Measurements from ENCODE around the gene RSBN1.

RSBN1 gene

DNA sequence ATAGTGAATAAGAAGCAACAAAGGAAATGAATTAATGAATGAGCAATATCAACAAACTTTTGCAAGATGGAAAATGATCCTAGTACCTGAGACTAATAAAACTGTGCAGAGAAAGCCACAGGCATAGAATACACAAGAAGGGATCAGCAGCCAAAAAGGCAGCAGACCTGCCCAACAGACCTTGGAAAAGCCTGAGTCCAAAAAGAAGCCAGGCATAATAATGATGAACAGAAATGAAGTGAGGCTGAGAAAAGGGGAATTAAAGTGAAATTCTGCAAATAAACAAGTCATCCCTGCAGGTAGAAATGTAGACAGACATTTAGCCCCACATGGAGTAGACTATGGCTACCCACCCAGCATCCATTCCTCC, 42.7 kb downstream of the RSBN1 start:
- TF ChIP-seq, protein P1, sequence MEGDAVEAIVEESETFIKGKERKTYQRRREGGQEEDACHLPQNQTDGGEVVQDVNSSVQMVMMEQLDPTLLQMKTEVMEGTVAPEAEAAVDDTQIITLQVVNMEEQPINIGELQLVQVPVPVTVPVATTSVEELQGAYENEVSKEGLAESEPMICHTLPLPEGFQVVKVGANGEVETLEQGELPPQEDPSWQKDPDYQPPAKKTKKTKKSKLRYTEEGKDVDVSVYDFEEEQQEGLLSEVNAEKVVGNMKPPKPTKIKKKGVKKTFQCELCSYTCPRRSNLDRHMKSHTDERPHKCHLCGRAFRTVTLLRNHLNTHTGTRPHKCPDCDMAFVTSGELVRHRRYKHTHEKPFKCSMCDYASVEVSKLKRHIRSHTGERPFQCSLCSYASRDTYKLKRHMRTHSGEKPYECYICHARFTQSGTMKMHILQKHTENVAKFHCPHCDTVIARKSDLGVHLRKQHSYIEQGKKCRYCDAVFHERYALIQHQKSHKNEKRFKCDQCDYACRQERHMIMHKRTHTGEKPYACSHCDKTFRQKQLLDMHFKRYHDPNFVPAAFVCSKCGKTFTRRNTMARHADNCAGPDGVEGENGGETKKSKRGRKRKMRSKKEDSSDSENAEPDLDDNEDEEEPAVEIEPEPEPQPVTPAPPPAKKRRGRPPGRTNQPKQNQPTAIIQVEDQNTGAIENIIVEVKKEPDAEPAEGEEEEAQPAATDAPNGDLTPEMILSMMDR (IDR thresholded peaks at IDR 0.05; ENCODE audit: insufficient read depth, low read length, poor library complexity, severe bottlenecking) = no peak
- no peak for TF ChIP-seq EZH2phosphoT487 (conservative IDR thresholded peaks at IDR 0.05; ENCODE audit: low read length)
- H2AFZ ChIP-seq (ENCODE audit: low read depth, low read length, severe bottlenecking) = no peak overlapping the region
- no peaks in the 10 kb centered on the region for H3K9me3 ChIP-seq (ENCODE audit: insufficient read depth, low read length)
- H3K36me3 ChIP-seq (ENCODE audit: low read length) = peaks cover 39% of the 10 kb centered on the region
- H3K4me3 ChIP-seq (ENCODE audit: insufficient read depth, low read length, poor library complexity, severe bottlenecking) = no peak overlapping the region
- H4K20me1 ChIP-seq (ENCODE audit: low read depth, low read length) = no peaks in the 10 kb centered on the region
- H3F3A ChIP-seq (ENCODE audit: insufficient read depth) = 0 out of 2 replicates have a peak, but pooled peaks cover 2% of the 10 kb centered on the region
- no peaks in the 10 kb centered on the region for H3K27me3 ChIP-seq (ENCODE audit: low read length)
- no peaks in the 10 kb centered on the region for H3K79me2 ChIP-seq (ENCODE audit: insufficient read depth, low read length)
- H3K9ac ChIP-seq (ENCODE audit: low read length) = no peak overlapping the region
- H3K4me2 ChIP-seq (ENCODE audit: low read depth, low read length, poor library complexity, severe bottlenecking) = no peak overlapping the region
- no peak overlapping the region for H3K27ac ChIP-seq (ENCODE audit: low read depth, low read length)
- H3K9me2 ChIP-seq (replicated peaks; ENCODE audit: insufficient read depth, low read length) = no peaks in the 10 kb centered on the region

DNA sequence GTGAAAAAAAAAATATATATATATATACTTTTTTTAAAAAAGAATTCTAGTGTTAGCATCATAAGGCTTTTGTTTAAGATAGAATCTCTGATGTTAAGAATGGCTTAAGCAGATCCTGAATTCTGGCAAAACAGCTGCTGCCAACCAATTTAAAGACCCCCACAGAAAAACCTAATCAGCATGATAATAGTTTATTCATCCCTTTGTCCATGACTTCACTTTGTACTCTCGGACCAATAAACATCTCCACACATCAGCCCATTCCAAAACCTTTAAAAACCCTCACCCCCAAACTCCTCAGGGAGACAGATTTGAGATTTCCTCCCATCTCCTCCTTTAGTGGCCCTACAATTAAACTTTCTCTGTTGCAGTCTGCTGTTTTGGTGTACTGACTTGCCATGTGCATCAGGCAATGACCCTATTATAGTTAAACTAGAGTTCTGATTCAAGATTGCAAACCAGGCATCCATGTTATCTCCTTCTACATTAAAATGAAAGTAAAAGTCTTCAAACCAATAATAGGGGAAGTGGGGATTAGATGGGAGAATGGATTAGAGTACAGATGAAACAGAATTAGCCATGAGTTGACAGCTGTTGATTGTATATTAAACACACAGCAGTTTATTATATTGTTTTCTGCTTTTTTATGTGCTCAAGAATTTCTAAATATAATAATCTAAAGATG, 43.2 kb downstream of the RSBN1 start:
- Histone ChIP-seq H4K20me1 (ENCODE audit: low read depth, low read length) (no peaks in the 10 kb centered on the region), H3F3A (ENCODE audit: insufficient read depth) (0 out of 2 replicates have a peak, but pooled peaks cover 3% of the 10 kb centered on the region), H3K9me3 (ENCODE audit: insufficient read depth, low read length) (no peaks in the 10 kb centered on the region), H3K36me3 (ENCODE audit: low read length) (peaks cover 40% of the 10 kb centered on the region), H3K4me2 (ENCODE audit: low read depth, low read length, poor library complexity, severe bottlenecking) (no peak overlapping the region), H2AFZ (ENCODE audit: low read depth, low read length, severe bottlenecking) (no peak overlapping the region), H3K27me3 (ENCODE audit: low read length) (no peaks in the 10 kb centered on the region), H3K4me3 (ENCODE audit: insufficient read depth, low read length, poor library complexity, severe bottlenecking) (no peak overlapping the region), H3K9ac (ENCODE audit: low read length) (no peak overlapping the region), H3K27ac (ENCODE audit: low read depth, low read length) (no peak overlapping the region), H3K79me2 (ENCODE audit: insufficient read depth, low read length) (no peaks in the 10 kb centered on the region), H3K9me2 (replicated peaks; ENCODE audit: insufficient read depth, low read length) (no peaks in the 10 kb centered on the region)
- TF ChIP-seq, protein P1 (IDR thresholded peaks at IDR 0.05; ENCODE audit: insufficient read depth, low read length, poor library complexity, severe bottlenecking) = no peak
- TF ChIP-seq EZH2phosphoT487 (conservative IDR thresholded peaks at IDR 0.05; ENCODE audit: low read length) = no peak

- Histone ChIP-seq H3K4me2 (ENCODE audit: low read depth, low read length, poor library complexity, severe bottlenecking) (no peak overlapping the region), H3K9me2 (replicated peaks; ENCODE audit: insufficient read depth, low read length) (no peaks in the 10 kb centered on the region), H4K20me1 (ENCODE audit: low read depth, low read length) (no peaks in the 10 kb centered on the region)
These were observed 46.7 kb downstream of the RSBN1 start for GRCh38 chr1:113765306-113766230.

More at GRCh38 chr1:113765306-113766230, 46.7 kb downstream of the RSBN1 start:
- Histone ChIP-seq H3K4me3 (ENCODE audit: insufficient read depth, low read length, poor library complexity, severe bottlenecking) (no peak overlapping the region), H3K9me3 (ENCODE audit: insufficient read depth, low read length) (no peaks in the 10 kb centered on the region), H3K79me2 (ENCODE audit: insufficient read depth, low read length) (no peaks in the 10 kb centered on the region), H3K27ac (ENCODE audit: low read depth, low read length) (no peak overlapping the region), H3K9ac (ENCODE audit: low read length) (no peak overlapping the region), H3K27me3 (ENCODE audit: low read length) (no peaks in the 10 kb centered on the region), H3K36me3 (ENCODE audit: low read length) (peaks cover 34% of the 10 kb centered on the region), H2AFZ (ENCODE audit: low read depth, low read length, severe bottlenecking) (no peak overlapping the region), H3F3A (ENCODE audit: insufficient read depth) (peaks cover 30% of the 10 kb centered on the region)
- TF ChIP-seq EZH2phosphoT487 (conservative IDR thresholded peaks at IDR 0.05; ENCODE audit: low read length) = no peak
